Pulmonary artery endothelial cell (primary cell): ENCODE data around the gene DCDC2. TPM values are rescaled to one million over a fixed set of nuclear protein-coding genes. Genes with fewer than 3 reads are reported as not detected.
A peak's percentile ranks its signal among the peaks of the same experiment; 100 is the strongest.
"Not testable (repeated sequence)": the region's sequence is repeated elsewhere in the genome, so short reads cannot be mapped to it uniquely, and the experiment has no call there.

Source experiments
- DNase-seq: peaks from one replicate; pipeline ENCODE4 v3.0.0-alpha.2; 2011; ENCODE audit warnings: low read depth, low spot score
- total RNA-seq: library from RNA; depleted of rRNA; stranded (reverse); fragments of >200 nt; gene quantifications from 2 replicates; pipeline ENCODE4 v1.2.3, GENCODE V29; 2014

The DCDC2 gene
- total RNA-seq, 1 donor from 2014 or later, result not detected

DNA sequence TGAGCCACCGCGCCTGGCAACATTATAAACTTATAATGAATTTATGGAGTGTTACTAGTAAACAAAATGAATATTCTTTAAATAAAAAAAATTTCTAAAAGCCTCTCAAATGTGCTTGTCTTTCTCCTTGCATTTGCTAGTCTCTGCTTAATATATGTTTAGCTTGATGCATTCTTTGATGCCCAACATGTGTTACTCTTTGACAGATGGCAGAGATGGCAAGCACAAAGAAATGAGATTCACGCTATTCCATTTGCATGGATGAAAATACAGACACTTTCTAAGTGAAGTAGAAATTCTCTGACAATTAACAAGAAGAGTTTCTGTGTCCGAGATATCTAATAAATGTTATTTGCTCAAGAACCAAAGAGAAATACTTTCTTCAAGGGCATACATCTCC lies 30.1 kb downstream of the DCDC2 start:
- DNase-seq, result no peak

DNA sequence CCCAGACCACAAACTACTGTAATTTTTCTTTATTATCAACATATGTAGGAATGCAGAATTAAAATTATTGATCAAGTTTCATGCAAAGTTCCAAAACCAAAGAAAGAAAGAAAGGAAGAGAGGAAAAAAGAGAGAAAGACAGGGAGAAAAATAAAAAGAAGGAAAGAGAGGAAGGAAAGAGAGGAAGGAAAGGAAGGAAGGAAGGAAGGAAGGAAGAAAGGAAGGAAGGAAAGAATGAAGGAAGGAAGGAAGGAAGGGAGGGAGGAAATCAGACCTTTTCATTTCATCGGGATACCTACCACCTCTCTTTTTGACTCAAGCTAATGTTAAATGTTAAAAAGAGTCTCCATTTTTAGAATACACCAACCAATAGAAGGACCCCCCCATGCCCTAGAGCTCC lies 31.9 kb downstream of the DCDC2 start:
- no peak for DNase-seq

DNA sequence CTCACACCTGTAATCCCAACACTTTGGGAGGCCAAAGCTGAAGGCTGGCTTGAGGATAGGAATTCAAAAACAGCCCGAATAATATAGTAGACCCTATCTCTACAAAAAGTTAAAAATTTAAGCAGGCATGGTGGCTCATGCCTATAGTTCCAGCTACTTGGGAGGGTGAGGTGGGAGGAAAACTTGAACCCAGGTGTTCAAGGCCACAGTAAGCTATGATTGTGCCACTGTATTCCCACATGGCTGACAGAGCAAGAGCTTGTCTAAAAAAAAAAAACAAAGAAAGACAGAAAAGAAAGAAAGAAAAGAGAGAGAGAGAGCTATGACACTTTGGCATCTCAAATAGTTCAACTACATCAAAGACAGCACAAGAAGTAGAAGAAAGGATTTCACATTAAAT lies 33.2 kb downstream of the DCDC2 start:
- DNase-seq, result no peak

DNA sequence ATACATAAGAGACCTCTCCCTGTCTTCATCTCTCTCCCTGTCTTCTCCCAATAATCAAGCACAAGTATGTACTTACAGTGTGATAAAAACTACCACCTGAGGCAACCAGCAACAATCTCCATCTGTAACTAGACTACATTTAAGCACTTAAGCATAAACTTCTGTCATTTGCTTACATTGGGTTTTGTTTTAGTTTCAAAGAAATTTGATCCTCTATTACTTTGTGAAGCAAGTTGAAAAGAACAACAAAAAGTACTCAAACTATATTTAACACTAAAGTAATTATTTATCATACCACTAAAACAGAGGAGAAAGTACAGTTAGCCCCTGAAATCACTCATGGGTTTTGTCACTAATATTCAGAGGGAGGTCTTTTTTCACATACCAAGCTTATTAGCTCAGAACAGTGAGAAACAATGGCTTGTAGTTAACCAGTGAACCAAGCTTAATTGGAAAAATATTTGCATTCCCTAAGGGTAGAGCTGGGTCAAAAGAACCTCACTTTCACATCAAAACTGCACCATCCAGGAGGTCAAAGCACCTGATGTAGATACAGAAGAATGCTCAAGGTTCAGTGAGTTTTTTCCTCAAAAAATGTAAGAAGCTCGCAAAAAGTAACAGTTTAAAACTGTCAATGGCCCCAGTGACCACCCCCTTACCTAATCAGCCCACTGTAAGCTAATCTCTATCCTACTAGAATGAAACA lies 34.1 kb downstream of the DCDC2 start:
- no peak for DNase-seq

DNA sequence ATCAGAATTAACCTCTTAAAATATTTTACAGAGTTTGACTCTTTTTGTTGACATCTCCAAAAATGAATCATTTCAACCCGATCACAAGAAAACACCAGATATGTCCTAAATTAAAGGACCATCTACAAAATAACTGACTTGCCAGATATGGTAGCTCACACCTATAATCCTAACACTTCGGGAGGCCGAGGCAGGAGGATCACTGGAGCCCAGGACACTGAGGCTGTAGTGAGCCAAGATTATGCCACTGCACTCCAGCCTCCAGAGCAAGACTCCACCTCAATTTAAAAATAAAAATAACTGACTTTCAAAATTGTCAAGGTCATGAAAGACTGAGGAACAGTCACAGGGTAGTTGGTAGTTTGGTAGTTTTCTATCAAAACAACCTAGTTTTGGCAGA lies 34.9 kb downstream of the DCDC2 start:
- DNase-seq, result no peak

DNA sequence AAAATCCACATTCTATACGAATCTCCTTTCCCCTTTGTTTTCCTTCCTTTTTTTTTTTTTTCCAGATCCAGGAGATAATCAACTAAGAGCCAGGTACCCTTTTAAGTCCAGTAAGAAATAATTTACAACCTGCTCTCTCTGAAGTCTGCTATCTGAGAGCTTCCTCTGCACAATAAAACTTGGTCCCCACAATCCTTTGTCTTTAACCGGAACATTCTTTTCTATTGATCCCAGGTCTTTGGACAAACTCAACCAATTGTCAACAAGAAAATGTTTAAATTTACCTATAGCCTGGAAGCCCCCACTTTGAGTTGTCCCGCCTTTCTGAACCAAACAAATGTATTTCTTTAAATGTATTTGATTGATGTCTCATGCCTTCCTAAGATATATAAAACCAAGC lies 35.4 kb downstream of the DCDC2 start:
- DNase-seq, result not testable (repeated sequence)

DNA sequence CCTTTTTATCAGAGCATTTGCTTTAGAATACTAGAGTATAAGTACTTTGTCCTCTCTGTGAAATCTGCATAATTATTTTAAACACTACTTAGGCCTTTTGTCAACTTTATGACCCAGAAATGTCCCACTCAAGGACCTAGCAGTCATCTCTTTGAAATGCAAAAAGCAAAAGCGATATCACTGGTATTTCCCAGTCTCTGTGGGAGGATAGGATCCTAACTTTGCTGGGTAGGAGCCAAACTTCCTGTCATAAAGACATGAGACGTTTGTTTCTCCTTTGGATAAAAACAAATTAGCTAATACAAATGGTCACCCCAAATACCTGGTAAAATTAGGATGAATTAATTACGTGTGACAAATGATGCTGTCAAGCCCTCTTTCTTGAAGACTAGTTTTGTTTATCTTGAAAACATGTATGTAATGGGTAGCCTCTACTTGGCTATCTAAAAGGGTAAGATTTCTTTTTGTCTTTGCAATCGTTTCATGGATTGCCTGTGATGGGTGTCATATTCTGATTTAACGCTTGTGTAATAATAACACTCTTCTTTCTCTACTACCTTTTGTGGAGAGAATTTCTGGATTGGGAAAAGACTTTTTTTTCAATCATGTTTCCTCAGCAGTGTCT lies 36.2 kb downstream of the DCDC2 start:
- DNase-seq, result no peak

DNA sequence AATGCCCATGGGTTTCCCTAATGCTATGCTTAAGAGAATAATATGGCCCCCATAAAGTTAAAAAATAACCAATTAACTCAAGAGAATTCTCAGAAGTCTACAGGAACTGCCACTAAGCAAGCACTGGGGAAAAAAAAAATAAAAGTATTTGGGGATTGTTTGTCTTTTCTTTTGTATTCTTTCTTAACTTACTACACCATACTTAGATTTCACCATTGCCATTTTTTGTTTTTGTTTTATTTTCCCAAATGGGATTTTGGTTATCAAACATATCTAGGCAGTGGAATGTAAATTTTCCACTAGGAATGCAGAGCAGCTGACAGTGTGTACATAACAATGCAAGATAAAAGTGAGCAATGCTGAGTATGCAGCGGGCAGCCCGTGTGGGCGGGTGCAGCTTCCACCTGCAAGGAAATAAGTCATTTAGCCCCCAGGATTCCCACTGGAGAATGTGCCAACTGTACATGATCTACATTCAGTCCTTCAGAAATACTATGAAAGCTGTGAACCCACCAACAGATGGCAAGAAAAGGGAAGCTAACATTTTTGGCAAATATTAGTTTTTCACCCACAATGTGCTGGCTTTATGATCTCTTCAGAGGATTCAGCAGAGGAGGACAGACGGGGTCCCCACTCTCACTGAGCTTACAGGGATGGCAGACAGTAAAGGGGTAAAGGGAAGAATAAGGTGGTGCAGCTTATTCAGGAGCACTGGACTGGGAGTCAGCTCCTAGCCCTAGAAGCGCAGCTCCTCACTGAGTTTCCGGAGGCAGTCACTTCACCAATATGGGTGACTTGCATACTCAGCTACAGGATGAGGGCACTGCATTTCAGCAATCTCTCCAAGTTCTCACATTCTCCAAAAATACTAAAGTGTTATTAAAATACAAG lies 44.4 kb downstream of the DCDC2 start:
- no peak for DNase-seq

DNA sequence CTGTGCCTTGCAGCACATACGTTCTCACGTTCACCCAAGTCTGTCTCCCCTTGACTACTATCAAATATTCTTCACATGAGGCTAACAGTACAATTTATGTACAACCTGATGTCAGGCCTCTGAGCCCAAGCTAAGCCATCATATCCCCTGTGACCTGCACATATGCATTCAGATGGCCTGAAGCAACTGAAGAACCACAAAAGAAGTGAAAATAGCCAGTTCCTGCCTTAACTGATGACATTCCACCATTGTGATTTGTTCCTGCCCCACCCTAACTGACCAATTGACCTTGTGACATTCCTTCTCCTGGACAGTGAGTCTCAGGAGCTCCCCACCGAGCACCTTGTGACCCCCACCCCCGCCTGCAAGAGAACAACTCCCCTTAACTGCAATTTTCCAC lies 46.1 kb downstream of the DCDC2 start:
- DNase-seq, result not testable (repeated sequence)

DNA sequence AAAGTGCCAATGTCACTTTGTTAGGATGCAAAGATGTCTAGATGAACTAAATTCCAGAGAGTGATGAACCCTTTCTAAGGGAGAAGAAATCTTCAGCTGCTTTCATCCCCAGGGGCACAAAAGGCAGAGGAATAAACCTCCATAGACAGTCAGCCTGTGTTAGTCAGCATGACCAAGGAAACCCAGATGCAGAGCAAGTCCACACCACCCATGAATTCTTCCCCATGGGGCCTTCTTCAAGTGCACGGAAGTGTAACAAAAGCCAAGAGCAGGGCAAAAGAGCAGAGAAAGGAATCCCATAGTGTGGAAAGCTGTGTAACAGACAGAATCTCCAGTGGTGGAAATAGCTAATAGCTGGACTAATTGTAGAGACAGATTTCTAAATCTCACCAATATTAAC lies 50.0 kb downstream of the DCDC2 start:
- DNase-seq, result no peak

DNA sequence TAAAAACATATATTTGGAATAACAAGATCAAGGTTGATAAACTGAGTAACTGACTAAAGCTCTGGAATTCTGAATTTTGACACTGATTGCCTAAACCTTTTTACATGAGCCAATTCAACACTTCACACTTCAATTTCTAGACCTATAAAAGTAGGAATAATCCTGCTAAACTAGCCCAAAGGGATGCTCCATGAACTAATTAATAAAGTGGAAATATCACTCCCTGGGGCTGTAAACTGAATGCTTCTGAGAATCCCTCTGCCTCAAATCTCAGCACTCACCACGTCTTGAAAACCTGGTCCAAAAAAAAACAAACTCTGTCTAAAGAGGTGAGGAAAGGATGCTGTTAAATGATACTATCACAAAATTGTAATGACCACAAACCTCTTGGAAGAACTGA lies 50.9 kb downstream of the DCDC2 start:
- DNase-seq, result no peak

DNA sequence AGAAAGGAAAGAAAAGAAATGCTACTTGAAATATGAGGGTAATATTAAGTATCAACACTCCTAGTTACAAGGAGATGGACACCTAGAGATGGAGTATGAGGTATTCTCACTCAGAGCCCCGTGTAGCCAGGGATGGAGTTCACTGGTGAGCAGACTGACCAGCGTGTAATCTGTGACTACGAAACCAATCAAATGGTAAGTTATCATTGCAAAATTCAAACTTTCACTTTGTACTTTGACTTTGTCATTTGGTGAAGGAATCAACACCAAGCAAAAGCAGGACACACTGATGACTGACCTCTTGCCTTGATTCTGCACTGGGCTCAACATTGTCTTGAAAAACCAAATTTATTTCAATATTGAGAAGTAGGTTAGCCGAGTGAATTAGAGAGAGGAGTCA lies 51.8 kb downstream of the DCDC2 start:
- DNase-seq, result no peak

DNA sequence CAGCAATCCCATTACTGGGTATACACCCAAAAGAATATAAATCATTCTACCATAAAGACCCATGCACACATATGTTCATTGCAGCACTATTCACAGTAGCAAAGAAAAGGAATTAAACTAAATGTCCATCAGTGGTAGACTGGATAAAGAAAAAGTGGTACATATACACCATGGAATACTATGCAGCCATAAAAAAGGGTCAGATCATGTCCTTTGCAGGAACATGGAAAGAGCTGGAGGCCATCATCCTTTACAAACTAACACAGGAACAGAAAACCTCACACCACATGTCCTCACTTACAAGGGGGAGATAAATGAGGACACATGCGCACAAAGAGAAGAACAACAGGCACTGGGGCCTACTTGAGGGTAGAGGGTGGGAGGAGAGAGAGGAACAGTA lies 60.9 kb downstream of the DCDC2 start:
- no peak for DNase-seq

DNA sequence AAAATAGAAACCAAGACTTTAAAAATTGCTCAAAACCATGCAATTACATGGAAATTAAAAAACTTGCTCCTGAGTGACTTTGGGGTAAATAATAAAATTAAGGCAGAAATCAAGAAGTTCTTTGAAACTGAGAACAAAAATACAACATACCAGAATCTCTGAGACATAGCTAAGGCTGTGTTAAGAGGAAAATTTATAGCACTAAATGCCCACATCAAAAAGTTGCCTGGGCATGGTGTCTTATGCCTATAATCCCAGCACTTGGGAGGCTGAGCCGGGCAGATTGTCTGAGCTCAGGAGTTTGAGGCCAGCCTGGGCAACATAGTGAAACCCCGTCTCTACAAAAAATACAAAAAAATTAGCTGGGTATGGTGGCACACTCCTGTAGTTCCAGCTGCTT lies 64.0 kb downstream of the DCDC2 start:
- not testable (repeated sequence) for DNase-seq

DNA sequence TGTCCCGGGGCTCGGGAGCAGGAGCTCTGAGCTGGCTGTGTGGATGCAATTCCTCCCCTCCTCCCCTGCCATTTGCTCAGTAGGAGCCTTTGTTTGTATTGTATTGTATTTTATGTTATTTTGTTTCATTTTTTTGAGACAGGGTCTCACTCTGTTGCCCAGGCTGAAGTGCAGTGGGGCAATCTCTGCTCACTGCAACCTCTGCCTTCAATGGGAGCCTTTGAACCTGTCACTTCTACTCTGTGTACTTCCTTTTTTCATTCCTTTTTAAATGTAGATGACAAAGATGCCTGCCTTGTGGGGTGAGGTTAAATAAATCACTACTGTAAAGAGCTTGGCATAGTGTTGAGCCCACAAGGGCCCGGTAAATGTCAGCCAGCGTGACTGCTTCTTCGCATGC lies 70.6 kb downstream of the DCDC2 start:
- DNase-seq, result no peak

DNA sequence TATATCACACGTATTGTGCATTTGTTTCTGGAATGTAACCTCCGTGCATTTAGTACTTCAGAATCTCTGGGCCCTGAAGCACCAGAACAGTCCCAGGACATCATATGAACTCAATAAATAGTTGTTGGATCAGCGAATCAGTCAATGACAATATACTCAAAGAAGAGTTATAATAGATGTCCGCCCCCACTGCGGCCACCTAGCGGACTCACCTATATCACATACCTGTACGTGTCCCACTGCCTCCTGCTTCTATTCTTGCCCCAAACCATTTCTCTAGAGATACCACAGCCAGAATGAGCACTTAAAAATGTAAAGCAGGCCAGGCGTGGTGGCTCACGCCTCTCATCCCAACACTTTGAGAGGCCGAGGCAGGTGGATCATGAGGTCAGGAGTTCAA lies 73.9 kb downstream of the DCDC2 start:
- no peak for DNase-seq

DNA sequence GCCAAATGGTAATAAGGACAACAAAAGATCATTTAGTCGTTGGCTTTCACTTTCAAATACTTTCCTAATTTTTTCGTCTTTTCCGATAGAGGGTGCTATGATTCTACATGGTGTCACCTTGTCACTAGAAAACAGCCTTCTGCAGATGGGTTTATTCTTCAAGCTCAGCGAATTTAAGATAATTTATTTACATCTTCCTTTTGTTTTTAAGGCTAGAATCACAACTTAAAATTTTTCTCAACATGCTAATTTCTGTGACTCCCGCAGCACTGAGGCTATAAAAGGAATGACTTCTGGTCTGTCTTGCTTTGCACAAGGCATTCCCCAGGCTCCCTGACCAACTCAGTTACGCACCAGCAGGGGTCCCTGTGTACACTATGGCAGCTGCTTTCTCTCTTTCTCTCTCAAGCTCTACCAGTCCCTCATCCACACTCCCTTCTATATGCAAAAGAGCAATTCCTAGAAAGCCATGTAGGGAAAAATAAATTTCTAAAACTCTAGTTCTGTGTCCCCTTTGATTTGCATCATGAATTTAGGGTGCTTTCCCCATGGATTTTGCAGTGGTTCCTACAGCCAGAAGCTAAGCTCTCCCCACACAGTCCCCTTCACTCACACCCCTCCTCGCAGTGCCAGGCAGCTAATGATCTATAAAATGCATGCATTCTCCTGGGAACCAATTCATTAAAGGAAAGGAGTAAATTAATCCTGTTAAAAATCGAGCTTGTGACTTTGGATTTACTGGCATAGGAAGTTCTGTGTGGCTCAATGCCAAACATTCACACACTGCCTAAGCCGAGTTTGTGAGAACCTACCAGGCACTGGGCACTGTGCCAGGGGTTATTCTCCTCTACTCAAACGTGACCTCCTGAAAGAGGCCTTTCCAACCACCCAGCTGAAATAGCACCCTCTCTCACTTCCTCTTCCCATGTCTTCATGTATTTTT lies 74.5 kb downstream of the DCDC2 start:
- peak; percentile 63 for DNase-seq

DNA sequence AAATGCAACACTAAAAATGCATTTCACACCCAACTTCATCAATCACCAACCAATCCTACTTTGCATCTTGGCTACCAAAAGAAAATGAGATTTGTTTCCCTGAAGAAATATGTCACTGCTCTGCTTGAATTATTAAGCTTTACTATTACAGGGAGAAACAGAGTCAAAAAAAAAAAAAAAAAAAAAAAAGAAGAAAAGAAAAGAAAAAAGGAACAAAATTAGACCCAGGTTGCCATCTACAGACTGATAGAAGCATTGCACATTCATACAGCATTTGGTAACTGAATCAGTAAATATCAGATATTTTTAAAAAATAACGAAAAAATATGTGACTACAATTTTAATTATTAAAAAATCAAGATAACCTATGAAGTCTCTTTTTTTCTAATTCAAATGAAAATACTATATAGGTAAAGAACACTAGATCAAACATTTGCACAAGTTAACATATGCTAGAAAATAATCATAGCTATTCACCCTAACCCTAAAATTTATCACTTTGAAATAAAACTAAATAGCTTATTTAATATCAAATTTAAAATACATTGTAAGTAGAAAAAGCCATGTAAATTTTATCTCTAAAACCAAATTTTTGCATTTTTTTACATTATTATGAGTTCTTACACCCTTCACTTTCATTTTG lies 83.3 kb downstream of the DCDC2 start:
- no peak for DNase-seq

DNA sequence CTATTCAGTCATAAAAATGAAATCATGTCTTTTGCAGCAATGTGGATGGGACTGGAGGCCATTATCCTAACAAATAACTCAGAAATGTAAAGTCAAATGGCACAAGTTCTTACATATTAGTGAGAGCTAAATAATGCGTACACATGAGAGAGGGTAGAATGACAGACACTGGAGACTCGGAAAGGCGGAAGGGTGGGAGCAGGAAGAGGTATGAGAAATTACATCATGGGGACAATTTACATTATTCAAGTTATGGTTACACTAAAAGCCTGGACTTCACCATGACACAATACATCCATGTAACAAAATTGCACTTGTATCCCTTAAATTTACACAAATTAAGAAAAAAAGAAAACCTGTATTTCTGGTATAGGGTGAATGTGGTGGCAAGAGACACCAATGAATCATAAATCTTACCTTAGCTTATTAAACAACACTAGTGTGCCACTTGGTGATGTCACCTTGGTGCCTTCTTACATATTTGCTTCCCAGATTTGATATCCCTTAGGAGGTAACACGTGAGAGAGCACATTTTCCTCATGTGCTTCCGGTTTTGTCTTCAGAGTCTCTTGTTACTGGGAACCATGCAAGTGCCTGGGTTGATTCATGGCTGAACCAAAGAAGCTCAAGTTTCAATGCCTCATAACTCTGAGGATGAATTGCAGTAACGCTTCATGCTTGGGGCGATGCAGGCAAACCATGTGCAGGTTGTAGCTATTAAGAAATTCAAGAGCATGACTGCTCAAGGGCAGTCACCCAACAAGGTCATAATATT lies 84.6 kb downstream of the DCDC2 start:
- no peak for DNase-seq

DNA sequence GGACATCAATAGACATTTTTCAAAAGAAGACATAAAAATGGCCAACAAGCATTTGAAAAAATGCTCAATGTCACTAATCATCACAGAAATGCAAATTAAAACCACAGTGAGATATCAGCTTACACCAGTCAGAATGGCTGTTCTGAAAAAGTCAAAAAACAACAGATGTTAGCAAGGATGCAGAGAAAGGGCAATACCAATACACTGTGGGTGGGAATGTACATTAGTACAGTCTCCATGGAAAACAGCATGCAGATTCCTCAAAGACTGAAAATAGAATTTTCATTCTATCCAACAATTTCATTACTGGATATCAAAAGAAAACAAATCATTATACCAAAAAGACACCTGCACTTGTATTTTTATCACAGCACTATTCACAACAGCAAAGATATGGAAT lies 85.3 kb downstream of the DCDC2 start:
- DNase-seq, result no peak
